H9 (cell line): ENCODE data around the gene MICAL2. TPM values are rescaled to one million over a fixed set of nuclear protein-coding genes. Genes with fewer than 3 reads are reported as not detected.

ENCODE experiments used
- DNase-seq: peaks from one replicate; pipeline ENCODE4 v3.0.0-alpha.2; 2017
- H2AFZ ChIP-seq: one replicate; pipeline ENCODE4 v1.6.1; 2013; ENCODE audit warnings: mild to moderate bottlenecking, low read length, control low read depth, moderate library complexity
- H2AK5ac ChIP-seq: 2 replicates; pipeline ENCODE4 v1.6.1; 2013; ENCODE audit warnings: low read length, control low read depth, mixed read lengths; ENCODE audit not compliant: insufficient read length
- H2BK120ac ChIP-seq: one replicate; pipeline ENCODE4 v1.6.1; 2013; ENCODE audit warnings: low read depth, mild to moderate bottlenecking, low read length, control low read depth, inconsistent platforms; ENCODE audit not compliant: poor library complexity, severe bottlenecking
- H2BK12ac ChIP-seq: 2 replicates; pipeline ENCODE4 v1.6.1; 2013; ENCODE audit warnings: low read length, control low read depth, mixed read lengths, low read depth; ENCODE audit not compliant: insufficient read length
- H2BK15ac ChIP-seq: 2 replicates; pipeline ENCODE4 v1.6.1; 2013; ENCODE audit warnings: low read depth, low read length, control low read depth
- H2BK20ac ChIP-seq: one replicate; pipeline ENCODE4 v1.6.1; 2013; ENCODE audit warnings: low read depth, mild to moderate bottlenecking, low read length, control low read depth, inconsistent platforms; ENCODE audit not compliant: poor library complexity, severe bottlenecking
- H2BK5ac ChIP-seq: 2 replicates; pipeline ENCODE4 v1.6.1; 2013; ENCODE audit warnings: low read length, control low read depth, mixed read lengths; ENCODE audit not compliant: insufficient read length
- H3K14ac ChIP-seq: 2 replicates; pipeline ENCODE4 v1.6.1; 2013; ENCODE audit warnings: low read length, control low read depth; ENCODE audit not compliant: insufficient read depth
- H3K18ac ChIP-seq: 2 replicates; pipeline ENCODE4 v1.6.1; 2013; ENCODE audit warnings: low read depth, mild to moderate bottlenecking, mixed read lengths, low read length, control low read depth; ENCODE audit not compliant: insufficient read length
- H3K23ac ChIP-seq: 2 replicates; pipeline ENCODE4 v1.6.1; 2013; ENCODE audit warnings: low read length, control low read depth, mixed read lengths, low read depth; ENCODE audit not compliant: insufficient read length
- H3K23me2 ChIP-seq: 2 replicates; pipeline ENCODE4 v1.6.1; 2013; ENCODE audit warnings: low read depth, mild to moderate bottlenecking, mixed read lengths, low read length, control low read depth; ENCODE audit not compliant: insufficient read length, poor library complexity, severe bottlenecking
- H3K27ac ChIP-seq: 2 replicates; pipeline ENCODE4 v1.5.1; 2013; ENCODE audit warnings: low read length, control low read depth, mixed read lengths, low read depth; ENCODE audit not compliant: insufficient read length
- H3K27me3 ChIP-seq: 2 replicates; pipeline ENCODE4 v1.6.1; 2013; ENCODE audit warnings: low read length, control low read depth, inconsistent platforms; ENCODE audit not compliant: insufficient read depth
- H3K4ac ChIP-seq: 2 replicates; pipeline ENCODE4 v1.6.1; 2013; ENCODE audit warnings: low read depth, mild to moderate bottlenecking, control low read depth, inconsistent platforms, low read length, moderate library complexity
- H3K4me1 ChIP-seq: 2 replicates; pipeline ENCODE4 v1.6.1; 2013; ENCODE audit warnings: low read length, control low read depth, inconsistent platforms; ENCODE audit not compliant: insufficient read depth
- H3K4me2 ChIP-seq: 2 replicates; pipeline ENCODE4 v1.6.1; 2013; ENCODE audit warnings: low read length, control low read depth, mixed read lengths; ENCODE audit not compliant: insufficient read length, insufficient read depth
- H3K56ac ChIP-seq: 2 replicates; pipeline ENCODE4 v1.6.1; 2013; ENCODE audit warnings: low read depth, mild to moderate bottlenecking, mixed read lengths, low read length, control low read depth; ENCODE audit not compliant: insufficient read length
- H3K79me1 ChIP-seq: 2 replicates; pipeline ENCODE4 v1.6.1; 2013; ENCODE audit warnings: low read depth, mild to moderate bottlenecking, moderate library complexity, low read length, control low read depth, inconsistent platforms; ENCODE audit not compliant: insufficient read depth, poor library complexity, severe bottlenecking
- H3K79me2 ChIP-seq: 2 replicates; pipeline ENCODE4 v1.6.1; 2013; ENCODE audit warnings: low read length, control low read depth, inconsistent platforms; ENCODE audit not compliant: insufficient read depth
- H3K9ac ChIP-seq: 2 replicates; pipeline ENCODE4 v1.6.1; 2013; ENCODE audit warnings: low read length, control low read depth, mixed read lengths; ENCODE audit not compliant: insufficient read length; ENCODE audit errors: extremely low read depth
- H3K9me3 ChIP-seq: one replicate; pipeline ENCODE4 v1.6.1; 2013; ENCODE audit warnings: low read depth, low read length, inconsistent platforms; ENCODE audit not compliant: control insufficient read depth
- H3T11ph ChIP-seq: one replicate; pipeline ENCODE4 v1.6.1; 2013; ENCODE audit warnings: mild to moderate bottlenecking, low read length, control low read depth, inconsistent platforms
- H4K20me1 ChIP-seq: one replicate; pipeline ENCODE4 v1.6.1; 2013; ENCODE audit not compliant: control insufficient read depth, insufficient read length, insufficient read depth
- H4K5ac ChIP-seq: 2 replicates; pipeline ENCODE4 v1.6.1; 2013; ENCODE audit warnings: low read depth, mild to moderate bottlenecking, mixed read lengths, low read length, control low read depth; ENCODE audit not compliant: insufficient read length
- H4K8ac ChIP-seq: replicated peaks from 2 replicates; pipeline ENCODE4 v1.6.1; 2013; ENCODE audit warnings: low read length, control low read depth, mixed read lengths, low read depth; ENCODE audit not compliant: insufficient read length
- H4K91ac ChIP-seq: 2 replicates; pipeline ENCODE4 v1.6.1; 2013; ENCODE audit warnings: low read depth, mild to moderate bottlenecking, moderate library complexity, mixed read lengths, low read length, control low read depth; ENCODE audit not compliant: insufficient read length
- H3K27ac Mint-ChIP-seq, 3 experiments: 2 replicates in 2 of 3; 3 replicates in 1 of 3; pipeline ENCODE4 v1.8.0; 2020 to 2021; ENCODE audit warnings: mixed read lengths in 3 of 3, mild to moderate bottlenecking in 1 of 3, moderate library complexity in 1 of 3
- H3K27me3 Mint-ChIP-seq: 2 replicates; pipeline ENCODE4 v1.8.0; 2021; ENCODE audit warnings: low read depth, mild to moderate bottlenecking, moderate library complexity, mixed read lengths
- H3K36me3 Mint-ChIP-seq, 3 experiments: 2 replicates in 2 of 3; 3 replicates in 1 of 3; pipeline ENCODE4 v1.8.0; 2020 to 2021; ENCODE audit warnings: low read depth in 3 of 3, mixed read lengths in 3 of 3; ENCODE audit not compliant: insufficient read depth in 1 of 3
- H3K4me1 Mint-ChIP-seq, 2 experiments: 2 replicates each; pipeline ENCODE4 v1.8.0; 2020; ENCODE audit warnings: mixed read lengths in 2 of 2
- H3K4me3 Mint-ChIP-seq, 2 experiments: 2 replicates in 1 of 2; 3 replicates in 1 of 2; pipeline ENCODE4 v1.8.0; 2020 to 2021; ENCODE audit warnings: mild to moderate bottlenecking in 2 of 2, mixed read lengths in 2 of 2, moderate library complexity in 1 of 2
- H3K9me3 Mint-ChIP-seq, 2 experiments: 2 replicates in 1 of 2; 3 replicates in 1 of 2; pipeline ENCODE4 v1.8.0; 2020; ENCODE audit warnings: mild to moderate bottlenecking in 2 of 2, mixed read lengths in 2 of 2, moderate library complexity in 1 of 2
- CTCF ChIP-seq: fragments of 200-600 bp; sonication (generic); conservative IDR thresholded peaks from 3 replicates; pipeline ENCODE4 v1.8.0; 2021; ENCODE audit warnings: antibody characterized with exemption, mild to moderate bottlenecking
- WGBS: extraction: QIAGEN DNeasy Blood & Tissue Kit; methylation state at CpG from one replicate; pipeline ENCODE4 v1.1.7; 2013; ENCODE audit warnings: missing lambda C conversion rate, low lambda C conversion rate, mixed read lengths; ENCODE audit not compliant: insufficient read length; ENCODE audit errors: extremely low coverage; 5-methylcytosine and 5-hydroxymethylcytosine counted together
- total RNA-seq: library from RNA; stranded (reverse); gene quantifications from 2 replicates; pipeline ENCODE4 v1.2.1, GENCODE V29; 2021

MICAL2 gene
- total RNA-seq, 1 experiment from 2014 or later: 4.7 TPM

GRCh38 chr11:12291313-12291712 is 180.9 kb downstream of the MICAL2 start:
- Histone ChIP-seq H3K9ac (no peak overlapping the region), H4K91ac (no peak overlapping the region), H3K79me2 (no peaks in the 10 kb centered on the region), H3K4me1 (no peaks in the 10 kb centered on the region; the same call in 1 of the 2 replicates), H2AFZ (no peak overlapping the region), H3K56ac (no peak overlapping the region), H2BK20ac (no peak overlapping the region), H2BK15ac (no peak overlapping the region), H4K5ac (no peak overlapping the region), H4K8ac (no peak overlapping the region), H3K23ac (no peak overlapping the region), H3T11ph (no peak overlapping the region), H2BK5ac (no peak overlapping the region), H3K4ac (no peak overlapping the region), H3K79me1 (no peaks in the 10 kb centered on the region), H2BK12ac (no peak overlapping the region), H3K27me3 (no peaks in the 10 kb centered on the region), H2AK5ac (no peak overlapping the region), H3K9me3 (no peaks in the 10 kb centered on the region), H3K23me2 (no peaks in the 10 kb centered on the region), H4K20me1 (no peaks in the 10 kb centered on the region), H3K4me2 (no peak overlapping the region), H3K14ac (no peak overlapping the region), H2BK120ac (no peak overlapping the region), H3K27ac (no peak overlapping the region), H3K18ac (no peak overlapping the region)
- Mint-ChIP-seq H3K36me3 (peaks cover 0 to 2% (median 0%) of the 10 kb centered on the region in 3 experiments; a peak in 1 of 7 replicates), H3K27me3 (peaks cover 6% of the 10 kb centered on the region), H3K9me3 (no peaks in the 10 kb centered on the region; a peak in 1 of 5 replicates), H3K4me1 (peaks cover 17% of the 10 kb centered on the region in 2 experiments), H3K27ac (0 out of 7 replicates have a peak overlapping the region, but pooled peaks of 1 of the 3 experiments have one; percentile 43), H3K4me3 (no peak overlapping the region)
- no CpG with 5 or more reads among the region's 4 CpGs for WGBS
- TF ChIP-seq CTCF: no peak
- no peak for DNase-seq
